Testis (tissue), 3 donors: Measurements from ENCODE around the gene CACNA2D4. TPM values are rescaled to one million over a fixed set of nuclear protein-coding genes. Genes with fewer than 3 reads are reported as not detected.

ENCODE experiments used
- DNase-seq: peaks from one replicate; pipeline ENCODE4 v3.0.0-alpha.2; 2019
- H3K27ac ChIP-seq, 2 donors: fragments of 200-600 bp; sonication (generic); one replicate each; pipeline ENCODE4 v1.5.1; 2019
- H3K27me3 ChIP-seq: fragments of 200-600 bp; sonication (generic); one replicate; pipeline ENCODE4 v1.5.1; 2019
- H3K36me3 ChIP-seq: fragments of 200-600 bp; sonication (generic); one replicate; pipeline ENCODE4 v1.5.1; 2017; ENCODE audit warnings: low read depth; ENCODE audit errors: missing control alignments
- H3K4me1 ChIP-seq: fragments of 200-600 bp; sonication (generic); one replicate; pipeline ENCODE4 v1.5.1; 2019
- H3K4me3 ChIP-seq, 2 donors: fragments of 200-600 bp; sonication (generic); one replicate each; pipeline ENCODE4 v1.5.1; 2017 to 2019
- H3K9me3 ChIP-seq: fragments of 200-600 bp; sonication (generic); one replicate; pipeline ENCODE4 v1.5.1; 2017
- CTCF ChIP-seq, 3 experiments: fragments of 450-650 bp in 2 of 3; fragments of 200-600 bp in 1 of 3; sonication (generic) in 1 of 3; IDR thresholded peaks; one replicate each; pipeline ENCODE4 v1.5.1; 2016 to 2019; ENCODE audit warnings: antibody characterized with exemption in 3 of 3, mild to moderate bottlenecking in 2 of 3, moderate library complexity in 1 of 3
- POLR2A ChIP-seq: fragments of 450-650 bp; IDR thresholded peaks from one replicate; pipeline ENCODE4 v1.6.1; 2017; ENCODE audit warnings: antibody characterized with exemption, mild to moderate bottlenecking, moderate library complexity
- WGBS, 2 donors: methylation state at CpG; one replicate each; pipeline ENCODE4 v1.1.5; 2018; 5-methylcytosine and 5-hydroxymethylcytosine counted together
- intact Hi-C: fragments of 100-400 bp; cut with DNase I; formaldehyde crosslinking; loops from one replicate; pipeline ENCODE4 v1.15.1; 2023; ENCODE audit warnings: low total_unique reads
- polyA plus RNA-seq: library from polyadenylated mRNA; stranded (reverse); fragments of 350-450 nt; fragmentation: Illumina TruSeq; extraction: RNeasy Lipid Tissue Mini Kit (QIAGEN cat#74804); gene quantifications from one replicate; pipeline ENCODE4 v1.2.3, GENCODE V29; 2014; ENCODE audit warnings: low read depth, low replicate concordance; ENCODE audit not compliant: insufficient read depth
- total RNA-seq, 2 donors: library from RNA; depleted of rRNA; stranded (reverse); fragments of >200 nt; gene quantifications; one replicate each; pipeline ENCODE4 v1.2.3, GENCODE V29; 2016

Gene CACNA2D4
- total and polyA plus RNA-seq, 3 donors from 2014 or later: 10.8 to 18.3 (median 15.8) TPM

GRCh38 chr12:1838994-1839365, 79.5 kb downstream of the CACNA2D4 start:
- TF ChIP-seq POLR2A (no peak), CTCF (IDR thresholded peaks at IDR 0.05) (no peak)
- DNase-seq: no peak
- Histone ChIP-seq H3K4me1 (no peaks in the 10 kb centered on the region), H3K27me3 (no peaks in the 10 kb centered on the region), H3K4me3 (no peak overlapping the region), H3K36me3 (no peaks in the 10 kb centered on the region), H3K9me3 (no peaks in the 10 kb centered on the region), H3K27ac (no peak overlapping the region)
- WGBS, 2 donors: 60 to 88% methylated on average over 3 to 15 of the region's 15 CpGs
- intact Hi-C loops: no loop called here

- no peak overlapping the region for H3K4me3 ChIP-seq
- no peaks in the 10 kb centered on the region for H3K9me3 ChIP-seq
- no peak for TF ChIP-seq POLR2A
- TF ChIP-seq CTCF (IDR thresholded peaks at IDR 0.05): no peak
- no peaks in the 10 kb centered on the region for H3K4me1 ChIP-seq
- H3K27me3 ChIP-seq: no peaks in the 10 kb centered on the region
- DNase-seq: no peak
- WGBS, 2 donors: 89 to 90% methylated on average over 25 to 26 of the region's 26 CpGs
- H3K36me3 ChIP-seq: no peaks in the 10 kb centered on the region
- no peak overlapping the region for H3K27ac ChIP-seq
- intact Hi-C loops: no loop called here
These were observed 80.1 kb downstream of the CACNA2D4 start for GRCh38 chr12:1838205-1838993.

- TF ChIP-seq POLR2A (no peak), CTCF (IDR thresholded peaks at IDR 0.05) (no peak)
- intact Hi-C loops: no loop called here
- H3K4me1 ChIP-seq: no peaks in the 10 kb centered on the region
- H3K27ac ChIP-seq: no peak overlapping the region
- 84 to 89% methylated on average over 9 to 12 of the region's 12 CpGs for WGBS, 2 donors
- H3K4me3 ChIP-seq: no peak overlapping the region
- no peaks in the 10 kb centered on the region for H3K36me3 ChIP-seq
- DNase-seq: no peak
- no peaks in the 10 kb centered on the region for H3K27me3 ChIP-seq
- no peaks in the 10 kb centered on the region for H3K9me3 ChIP-seq
These were observed 80.8 kb downstream of the CACNA2D4 start for GRCh38 chr12:1837541-1838204.

GRCh38 chr12:1836854-1837421, 81.5 kb downstream of the CACNA2D4 start:
- intact Hi-C loops: no loop called here
- no peaks in the 10 kb centered on the region for H3K9me3 ChIP-seq
- no peaks in the 10 kb centered on the region for H3K36me3 ChIP-seq
- H3K27me3 ChIP-seq: no peaks in the 10 kb centered on the region
- TF ChIP-seq CTCF (IDR thresholded peaks at IDR 0.05): no peak
- TF ChIP-seq POLR2A: no peak
- no peak for DNase-seq
- H3K27ac ChIP-seq: no peak overlapping the region
- no peak overlapping the region for H3K4me3 ChIP-seq
- WGBS, 2 donors: 64 to 69% methylated on average over 10 to 22 of the region's 22 CpGs
- H3K4me1 ChIP-seq: no peaks in the 10 kb centered on the region
